Measurements from ENCODE around the gene KIF21A.
A peak's percentile ranks its signal among the peaks of the same experiment; 100 is the strongest.

Gene KIF21A

GRCh38 chr12:39383114-39383513, 59.8 kb downstream of the KIF21A start:
- DNase-seq (ENCODE audit: low read depth) = no peak
- TF ChIP-seq, protein P1, sequence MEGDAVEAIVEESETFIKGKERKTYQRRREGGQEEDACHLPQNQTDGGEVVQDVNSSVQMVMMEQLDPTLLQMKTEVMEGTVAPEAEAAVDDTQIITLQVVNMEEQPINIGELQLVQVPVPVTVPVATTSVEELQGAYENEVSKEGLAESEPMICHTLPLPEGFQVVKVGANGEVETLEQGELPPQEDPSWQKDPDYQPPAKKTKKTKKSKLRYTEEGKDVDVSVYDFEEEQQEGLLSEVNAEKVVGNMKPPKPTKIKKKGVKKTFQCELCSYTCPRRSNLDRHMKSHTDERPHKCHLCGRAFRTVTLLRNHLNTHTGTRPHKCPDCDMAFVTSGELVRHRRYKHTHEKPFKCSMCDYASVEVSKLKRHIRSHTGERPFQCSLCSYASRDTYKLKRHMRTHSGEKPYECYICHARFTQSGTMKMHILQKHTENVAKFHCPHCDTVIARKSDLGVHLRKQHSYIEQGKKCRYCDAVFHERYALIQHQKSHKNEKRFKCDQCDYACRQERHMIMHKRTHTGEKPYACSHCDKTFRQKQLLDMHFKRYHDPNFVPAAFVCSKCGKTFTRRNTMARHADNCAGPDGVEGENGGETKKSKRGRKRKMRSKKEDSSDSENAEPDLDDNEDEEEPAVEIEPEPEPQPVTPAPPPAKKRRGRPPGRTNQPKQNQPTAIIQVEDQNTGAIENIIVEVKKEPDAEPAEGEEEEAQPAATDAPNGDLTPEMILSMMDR (IDR thresholded peaks at IDR 0.05; ENCODE audit: low read length, missing control alignments) = no peak
- H3K4me3 ChIP-seq (replicated peaks; ENCODE audit: low read depth, low read length) = no peak overlapping the region

- TF ChIP-seq, protein P1 (IDR thresholded peaks at IDR 0.05; ENCODE audit: low read length, missing control alignments) = no peak
- DNase-seq (ENCODE audit: low read depth) = no peak
Measured at GRCh38 chr12:39380090-39380489, 62.8 kb downstream of the KIF21A start.

GRCh38 chr12:39378341-39378740, 64.6 kb downstream of the KIF21A start:
- no peak overlapping the region for H3K4me3 ChIP-seq (replicated peaks; ENCODE audit: low read depth, low read length)
- TF ChIP-seq, protein P1 (IDR thresholded peaks at IDR 0.05; ENCODE audit: low read length, missing control alignments) = no peak
- DNase-seq (ENCODE audit: low read depth) = peak; percentile 57

More at GRCh38 chr12:39380090-39380489, 62.8 kb downstream of the KIF21A start:
- no peak overlapping the region for H3K4me3 ChIP-seq (replicated peaks; ENCODE audit: low read depth, low read length)

- no peak for DNase-seq (ENCODE audit: low read depth)
- H3K4me3 ChIP-seq (replicated peaks; ENCODE audit: low read depth, low read length) = no peak overlapping the region
- TF ChIP-seq, protein P1 (IDR thresholded peaks at IDR 0.05; ENCODE audit: low read length, missing control alignments) = peak; percentile 25
Measured at GRCh38 chr12:39375206-39375808, 67.6 kb downstream of the KIF21A start.

GRCh38 chr12:39372929-39373328, 70.0 kb downstream of the KIF21A start:
- no peak overlapping the region for H3K4me3 ChIP-seq (replicated peaks; ENCODE audit: low read depth, low read length)
- TF ChIP-seq, protein P1 (IDR thresholded peaks at IDR 0.05; ENCODE audit: low read length, missing control alignments) = no peak
- DNase-seq (ENCODE audit: low read depth) = peak; percentile 16

- TF ChIP-seq, protein P1 (IDR thresholded peaks at IDR 0.05; ENCODE audit: low read length, missing control alignments) = no peak
- H3K4me3 ChIP-seq (replicated peaks; ENCODE audit: low read depth, low read length) = no peak overlapping the region
- DNase-seq (ENCODE audit: low read depth) = no peak
Measured at GRCh38 chr12:39372204-39372925, 70.6 kb downstream of the KIF21A start.

Data from fibroblast of pulmonary artery (primary cell).